DOHH2 (cell line): ENCODE data around the gene PSMD3.

ENCODE experiments used
- EZH2phosphoT487 ChIP-seq: fragments of 200-600 bp; sonication (generic); IDR thresholded peaks from 2 replicates; pipeline ENCODE4 v1.6.1; 2017; ENCODE audit warnings: borderline replicate concordance, mild to moderate bottlenecking, antibody characterized with exemption, low read length, moderate library complexity, mixed read lengths
- TF ChIP-seq, protein P1 (sequence below): fragments of 200-600 bp; sonication (generic); IDR thresholded peaks from one replicate; pipeline ENCODE4 v1.5.1; 2014; ENCODE audit warnings: antibody characterized with exemption, mild to moderate bottlenecking, low read depth, low read length; ENCODE audit not compliant: poor library complexity, severe bottlenecking

DNA sequence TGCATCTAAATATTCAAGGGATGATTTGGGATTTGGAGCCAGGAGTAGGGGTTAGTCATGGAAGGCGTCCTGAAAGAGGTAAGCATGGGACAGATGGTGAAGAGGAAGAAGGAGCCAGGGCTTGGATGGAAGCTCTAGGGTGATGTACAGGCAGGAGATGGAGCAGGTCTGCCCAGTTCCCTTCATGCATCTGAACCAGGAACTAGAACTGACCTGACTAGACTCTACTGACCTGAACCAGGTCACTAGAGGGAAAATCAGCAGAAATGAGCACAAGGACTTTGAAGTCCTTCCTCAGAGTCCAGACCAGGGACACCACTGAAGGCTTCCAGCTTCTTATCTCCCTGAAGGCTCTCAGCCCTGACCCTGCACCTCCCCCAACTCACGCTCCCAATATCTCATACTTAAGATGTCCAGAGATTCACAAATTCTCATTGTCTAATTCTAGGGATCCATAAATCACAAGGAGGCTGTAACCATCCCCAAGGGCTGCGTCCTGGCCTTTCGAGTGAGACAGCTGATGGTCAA, 9.5 kb upstream of the PSMD3 start:
- TF ChIP-seq, protein P1, sequence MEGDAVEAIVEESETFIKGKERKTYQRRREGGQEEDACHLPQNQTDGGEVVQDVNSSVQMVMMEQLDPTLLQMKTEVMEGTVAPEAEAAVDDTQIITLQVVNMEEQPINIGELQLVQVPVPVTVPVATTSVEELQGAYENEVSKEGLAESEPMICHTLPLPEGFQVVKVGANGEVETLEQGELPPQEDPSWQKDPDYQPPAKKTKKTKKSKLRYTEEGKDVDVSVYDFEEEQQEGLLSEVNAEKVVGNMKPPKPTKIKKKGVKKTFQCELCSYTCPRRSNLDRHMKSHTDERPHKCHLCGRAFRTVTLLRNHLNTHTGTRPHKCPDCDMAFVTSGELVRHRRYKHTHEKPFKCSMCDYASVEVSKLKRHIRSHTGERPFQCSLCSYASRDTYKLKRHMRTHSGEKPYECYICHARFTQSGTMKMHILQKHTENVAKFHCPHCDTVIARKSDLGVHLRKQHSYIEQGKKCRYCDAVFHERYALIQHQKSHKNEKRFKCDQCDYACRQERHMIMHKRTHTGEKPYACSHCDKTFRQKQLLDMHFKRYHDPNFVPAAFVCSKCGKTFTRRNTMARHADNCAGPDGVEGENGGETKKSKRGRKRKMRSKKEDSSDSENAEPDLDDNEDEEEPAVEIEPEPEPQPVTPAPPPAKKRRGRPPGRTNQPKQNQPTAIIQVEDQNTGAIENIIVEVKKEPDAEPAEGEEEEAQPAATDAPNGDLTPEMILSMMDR, result no peak
- no peak for TF ChIP-seq EZH2phosphoT487
